ENCODE data around the gene NME3.

Gene NME3

GRCh38 chr16:1768767-1769401 lies 2.5 kb downstream of the NME3 start:
- H3K4me1 ChIP-seq: peaks cover 9 to 19% (median 14%) of the 10 kb centered on the region in 10 experiments
- no peak overlapping the region for H3K27ac ChIP-seq

GRCh38 chr16:1768061-1768766 lies 3.1 kb downstream of the NME3 start:
- peaks cover 11 to 24% (median 16%) of the 10 kb centered on the region in 10 experiments for H3K4me1 ChIP-seq
- H3K4me2 ChIP-seq: no peak overlapping the region
- no peak overlapping the region for H3K4me3 ChIP-seq
- peaks cover 47 to 73% (median 67%) of the 10 kb centered on the region in 11 experiments for H3K36me3 ChIP-seq
- H3K9me3 ChIP-seq (replicated peaks in 1 of 11): no peaks in the 10 kb centered on the region
- TF ChIP-seq Cebpa-rat (IDR thresholded peaks at IDR 0.05): no peak
- H3K27me3 ChIP-seq: no peaks in the 10 kb centered on the region
- H4K20me1 ChIP-seq: peaks cover 11 to 77% (median 38%) of the 10 kb centered on the region in 11 experiments; a peak in 21 of 22 replicates
- no peak overlapping the region for H3K9ac ChIP-seq
- H3K27ac ChIP-seq: no peak overlapping the region

More at GRCh38 chr16:1768767-1769401, 2.5 kb downstream of the NME3 start:
- peaks cover 46 to 70% (median 66%) of the 10 kb centered on the region in 11 experiments for H3K36me3 ChIP-seq
- no peak overlapping the region for H3K4me2 ChIP-seq
- TF ChIP-seq Cebpa-rat (IDR thresholded peaks at IDR 0.05): no peak
- peaks cover 9 to 75% (median 37%) of the 10 kb centered on the region in 11 experiments; a peak in 21 of 22 replicates for H4K20me1 ChIP-seq
- H3K9me3 ChIP-seq (replicated peaks in 1 of 11): no peaks in the 10 kb centered on the region
- H3K4me3 ChIP-seq: no peak overlapping the region
- H3K27me3 ChIP-seq: no peaks in the 10 kb centered on the region
- H3K9ac ChIP-seq: peak overlapping the region in 2 of 11 experiments; percentile 5 to 33; a peak in 2 of 22 replicates

- H3K36me3 ChIP-seq: peaks cover 47 to 76% (median 70%) of the 10 kb centered on the region in 11 experiments
- H3K4me3 ChIP-seq: no peak overlapping the region
- H3K4me1 ChIP-seq: peaks cover 17 to 32% (median 25%) of the 10 kb centered on the region in 10 experiments
- no peak overlapping the region for H3K4me2 ChIP-seq
- TF ChIP-seq Cebpa-rat (IDR thresholded peaks at IDR 0.05): no peak
- no peaks in the 10 kb centered on the region for H3K9me3 ChIP-seq (replicated peaks in 1 of 11)
- no peak overlapping the region for H3K27ac ChIP-seq
- no peak overlapping the region for H3K9ac ChIP-seq
- H4K20me1 ChIP-seq: peaks cover 19 to 85% (median 47%) of the 10 kb centered on the region in 11 experiments; a peak in 21 of 22 replicates
- peaks cover 0 to under 1% (median 0%) of the 10 kb centered on the region in 11 experiments; a peak in 1 of 22 replicates for H3K27me3 ChIP-seq
Measured at GRCh38 chr16:1767116-1767994, 4.0 kb downstream of the NME3 start.

DNA sequence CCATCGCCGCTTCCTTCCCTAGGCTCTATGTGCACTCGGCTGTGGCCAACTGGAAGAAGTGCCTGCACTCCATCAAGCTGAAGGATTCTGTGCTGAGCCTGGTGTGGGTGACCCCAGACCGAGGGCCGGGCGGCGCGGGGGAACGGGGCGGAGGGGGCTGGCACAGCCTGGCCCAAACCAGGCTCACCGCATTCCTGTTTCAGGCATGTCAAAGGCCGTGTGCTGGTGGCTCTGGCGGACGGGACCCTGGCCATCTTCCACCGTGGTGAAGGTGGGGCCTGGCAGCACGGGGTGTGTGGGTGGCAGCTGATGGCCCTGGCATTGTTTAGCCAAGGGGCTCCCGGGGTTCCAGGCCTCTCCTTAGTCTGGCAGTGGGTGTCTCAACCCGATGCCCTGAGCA lies 4.6 kb downstream of the NME3 start:
- Histone ChIP-seq H3K27me3 (peaks cover 0 to 6% (median 0%) of the 10 kb centered on the region in 11 experiments; a peak in 1 of 22 replicates), H4K20me1 (peaks cover 25 to 92% (median 53%) of the 10 kb centered on the region in 11 experiments; a peak in 21 of 22 replicates), H3K4me3 (no peak overlapping the region), H3K4me2 (no peak overlapping the region), H3K36me3 (peaks cover 47 to 81% (median 70%) of the 10 kb centered on the region in 11 experiments), H3K4me1 (peaks cover 22 to 39% (median 31%) of the 10 kb centered on the region in 10 experiments), H3K27ac (no peak overlapping the region), H3K9me3 (replicated peaks in 1 of 11) (no peaks in the 10 kb centered on the region), H3K9ac (no peak overlapping the region)
- no peak for TF ChIP-seq Cebpa-rat (IDR thresholded peaks at IDR 0.05)

GRCh38 chr16:1766231-1766630 lies 5.1 kb downstream of the NME3 start:
- H4K20me1 ChIP-seq: peaks cover 25 to 97% (median 57%) of the 10 kb centered on the region in 11 experiments; a peak in 21 of 22 replicates
- no peak overlapping the region for H3K27ac ChIP-seq
- H3K36me3 ChIP-seq: peaks cover 47 to 83% (median 71%) of the 10 kb centered on the region in 11 experiments
- H3K4me2 ChIP-seq: no peak overlapping the region
- H3K9me3 ChIP-seq (replicated peaks in 1 of 11): no peaks in the 10 kb centered on the region
- no peak overlapping the region for H3K9ac ChIP-seq
- peaks cover 22 to 43% (median 35%) of the 10 kb centered on the region in 10 experiments for H3K4me1 ChIP-seq
- no peak overlapping the region for H3K4me3 ChIP-seq
- TF ChIP-seq Cebpa-rat (IDR thresholded peaks at IDR 0.05): no peak
- H3K27me3 ChIP-seq: peaks cover 0 to 6% (median 0%) of the 10 kb centered on the region in 11 experiments; a peak in 1 of 22 replicates

GRCh38 chr16:1765826-1766225 lies 5.5 kb downstream of the NME3 start:
- H3K27me3 ChIP-seq: peaks cover 0 to 6% (median 0%) of the 10 kb centered on the region in 11 experiments; a peak in 1 of 22 replicates

DNA sequence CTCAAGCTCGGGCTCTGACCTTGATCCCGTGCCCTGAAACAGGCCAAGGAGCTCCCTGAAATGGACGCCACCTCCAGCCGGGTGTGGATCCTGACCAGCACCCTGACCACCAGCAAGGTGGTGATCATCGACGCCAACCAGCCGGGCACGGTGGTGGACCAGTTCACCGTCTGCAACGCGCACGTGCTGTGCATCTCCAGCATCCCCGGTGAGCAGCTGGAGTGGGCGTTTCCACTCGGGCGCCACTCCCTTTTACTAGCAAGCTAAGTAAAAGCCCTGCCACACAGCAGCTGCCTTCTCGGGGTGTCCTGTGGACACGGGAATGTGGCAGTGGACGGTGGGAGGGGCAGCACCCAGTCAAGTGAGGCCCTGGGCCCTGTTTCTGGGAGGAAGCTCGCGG lies 6.4 kb downstream of the NME3 start:
- H3K27me3 ChIP-seq: peaks cover 0 to 6% (median 0%) of the 10 kb centered on the region in 11 experiments; a peak in 1 of 22 replicates
- no peak overlapping the region for H3K4me3 ChIP-seq
- peaks cover 24 to 99% (median 60%) of the 10 kb centered on the region in 11 experiments; a peak in 21 of 22 replicates for H4K20me1 ChIP-seq
- H3K9me3 ChIP-seq (replicated peaks in 1 of 11): no peaks in the 10 kb centered on the region
- no peak overlapping the region for H3K27ac ChIP-seq
- peaks cover 59 to 96% (median 77%) of the 10 kb centered on the region in 11 experiments for H3K36me3 ChIP-seq
- peaks cover 13 to 45% (median 36%) of the 10 kb centered on the region in 10 experiments for H3K4me1 ChIP-seq
- no peak overlapping the region for H3K4me2 ChIP-seq
- H3K9ac ChIP-seq: no peak overlapping the region
- TF ChIP-seq Cebpa-rat (IDR thresholded peaks at IDR 0.05): no peak

More at GRCh38 chr16:1765826-1766225, 5.5 kb downstream of the NME3 start:
- no peak overlapping the region for H3K27ac ChIP-seq
- peaks cover 25 to 99% (median 60%) of the 10 kb centered on the region in 11 experiments; a peak in 21 of 22 replicates for H4K20me1 ChIP-seq
- H3K9ac ChIP-seq: no peak overlapping the region
- H3K36me3 ChIP-seq: peaks cover 51 to 87% (median 75%) of the 10 kb centered on the region in 11 experiments
- TF ChIP-seq Cebpa-rat (IDR thresholded peaks at IDR 0.05): no peak
- no peak overlapping the region for H3K4me2 ChIP-seq
- no peak overlapping the region for H3K4me3 ChIP-seq
- H3K9me3 ChIP-seq (replicated peaks in 1 of 11): no peaks in the 10 kb centered on the region
- peaks cover 21 to 45% (median 37%) of the 10 kb centered on the region in 10 experiments for H3K4me1 ChIP-seq

Measured in BLaER1 treated with 17β-estradiol and CSF1 and Interleukin-3, amounts not matched to agents 10 nM and 100 nM (cell line).